SK-N-SH (cell line): ENCODE measurements around the gene EEIG1. TPM values are rescaled to one million over a fixed set of nuclear protein-coding genes. Genes with fewer than 3 reads are reported as not detected.
A peak's percentile ranks its signal among the peaks of the same experiment; 100 is the strongest.

Source experiments
- CTCF ChIA-PET: fragments of 300-600, 350-600 bp; formaldehyde crosslinking; extraction: SDS; loops from one replicate; lab custom pipeline; 2021; lab: Yijun Ruan, JAX
- POLR2A ChIA-PET: fragments of 350-600 bp; sonication (Branson Sonifier 250); formaldehyde crosslinking; extraction: SDS; loops from one replicate; lab custom pipeline; 2020; ENCODE audit warnings: antibody characterized with exemption, inconsistent platforms; lab: Yijun Ruan, JAX
- DNase-seq: peaks from one replicate; pipeline ENCODE4 v3.0.0; 2012
- H2AFZ ChIP-seq: fragments of 200-600 bp; sonication (generic); 2 replicates; pipeline ENCODE4 v1.8.1; 2016; ENCODE audit warnings: antibody characterized with exemption, mild to moderate bottlenecking, low read depth
- H3F3A ChIP-seq: fragments of 200-600 bp; sonication (generic); replicated peaks from 2 replicates; pipeline ENCODE3; 2016; ENCODE audit warnings: antibody characterized with exemption, mild to moderate bottlenecking; ENCODE audit not compliant: insufficient read depth
- H3K27ac ChIP-seq, 2 experiments: fragments of 200-500 bp in 1 of 2; fragments of 200-600 bp in 1 of 2; sonication (Bioruptor generic) in 1 of 2; sonication (generic), shearing (Covaris generic) in 1 of 2; 2 replicates each; pipeline versions ENCODE4 v1.5.1 to v1.6.1; 2014 to 2016; ENCODE audit warnings: low read depth in 2 of 2, inconsistent platforms in 1 of 2, low read length in 1 of 2, mild to moderate bottlenecking in 1 of 2, mixed read lengths in 1 of 2
- H3K27me3 ChIP-seq: fragments of 200-600 bp; sonication (generic), shearing (Covaris generic); 2 replicates; pipeline ENCODE4 v1.6.1; 2016; ENCODE audit warnings: mixed run types; ENCODE audit not compliant: insufficient read depth
- H3K36me3 ChIP-seq, 2 experiments: fragments of 200-500 bp in 1 of 2; fragments of 200-600 bp in 1 of 2; sonication (Bioruptor generic) in 1 of 2; sonication (generic) in 1 of 2; replicated peaks in 1 of 2; 2 replicates each; pipeline versions ENCODE3 to v1.5.1; 2014 to 2016; ENCODE audit warnings: low read length in 1 of 2, mild to moderate bottlenecking in 1 of 2; ENCODE audit not compliant: insufficient read depth in 2 of 2, control insufficient read depth in 1 of 2
- H3K4me1 ChIP-seq, 2 experiments: fragments of 200-500 bp in 1 of 2; fragments of 200-600 bp in 1 of 2; sonication (Bioruptor generic) in 1 of 2; sonication (generic), shearing (Covaris generic) in 1 of 2; 2 replicates each; pipeline versions ENCODE4 v1.5.1 to v1.6.1; 2014 to 2016; ENCODE audit warnings: low read depth in 1 of 2, low read length in 1 of 2, mixed run types in 1 of 2; ENCODE audit not compliant: insufficient read depth in 2 of 2, control insufficient read depth in 1 of 2
- H3K4me2 ChIP-seq: fragments of 200-600 bp; sonication (generic), shearing (Covaris generic); 2 replicates; pipeline ENCODE4 v1.6.1; 2017; ENCODE audit warnings: mixed run types
- H3K4me3 ChIP-seq, 2 experiments: fragments of 200-500 bp in 1 of 2; fragments of 200-600 bp in 1 of 2; sonication (Bioruptor generic) in 1 of 2; sonication (generic), shearing (Covaris generic) in 1 of 2; 2 replicates each; pipeline versions ENCODE4 v1.5.1 to v1.8.1; 2014 to 2016; ENCODE audit warnings: low read depth in 2 of 2, inconsistent platforms in 1 of 2, low read length in 1 of 2, mild to moderate bottlenecking in 1 of 2, mixed read lengths in 1 of 2, moderate library complexity in 1 of 2
- H3K79me2 ChIP-seq: fragments of 200-600 bp; sonication (generic); 2 replicates; pipeline ENCODE4 v1.8.1; 2017; ENCODE audit warnings: mild to moderate bottlenecking; ENCODE audit not compliant: insufficient read depth
- H3K9ac ChIP-seq: fragments of 200-600 bp; sonication (generic); 2 replicates; pipeline ENCODE4 v1.6.1; 2017; ENCODE audit warnings: mixed run types
- H3K9me2 ChIP-seq: fragments of 200-600 bp; sonication (generic); 2 replicates; pipeline ENCODE4 v1.6.1; 2017; ENCODE audit warnings: mixed run types
- H3K9me3 ChIP-seq: fragments of 200-600 bp; sonication (generic); 2 replicates; pipeline ENCODE4 v1.6.1; 2017; ENCODE audit warnings: mixed run types, mild to moderate bottlenecking, moderate library complexity
- H4K20me1 ChIP-seq: fragments of 200-600 bp; sonication (generic); 2 replicates; pipeline ENCODE4 v1.6.1; 2017; ENCODE audit warnings: mild to moderate bottlenecking, mixed run types; ENCODE audit not compliant: insufficient read depth
- CHD2 ChIP-seq: fragments of 150-350 bp; IDR thresholded peaks from 2 replicates; pipeline ENCODE4 v1.6.1; 2018; ENCODE audit warnings: low read length; ENCODE audit not compliant: partially characterized antibody
- EP300 ChIP-seq, 2 experiments: IDR thresholded peaks; 2 replicates each; pipeline versions ENCODE4 v1.4.0 to v1.6.1; 2012; ENCODE audit warnings: borderline replicate concordance in 1 of 2, low read depth in 1 of 2, low read length in 1 of 2
- FOXM1 ChIP-seq: IDR thresholded peaks from 2 replicates; pipeline ENCODE4 v1.4.0; 2012; ENCODE audit warnings: low read depth, mild to moderate bottlenecking
- GABPA ChIP-seq: IDR thresholded peaks from 2 replicates; pipeline ENCODE4 v1.4.0; 2012; ENCODE audit warnings: low read depth, mild to moderate bottlenecking
- GATA2 ChIP-seq: sonication (generic); formaldehyde crosslinking; IDR thresholded peaks from 2 replicates; pipeline ENCODE4 v1.5.0; 2020; ENCODE audit warnings: mild to moderate bottlenecking, missing genetic modification reagents
- NFIC ChIP-seq: IDR thresholded peaks from 2 replicates; pipeline ENCODE4 v1.4.0; 2012; ENCODE audit warnings: borderline replicate concordance
- NRF1 ChIP-seq: IDR thresholded peaks from 2 replicates; pipeline ENCODE4 v1.6.1; 2012; ENCODE audit warnings: low read depth, mild to moderate bottlenecking, low read length
- POLR2AphosphoS5 ChIP-seq: IDR thresholded peaks from 2 replicates; pipeline ENCODE4 v1.6.1; 2012; ENCODE audit warnings: low read depth, low read length
- RAD21 ChIP-seq: IDR thresholded peaks from 2 replicates; pipeline ENCODE4 v1.6.1; 2012; ENCODE audit warnings: mild to moderate bottlenecking, low read length
- RCOR1 ChIP-seq: fragments of 150-350 bp; IDR thresholded peaks from 2 replicates; pipeline ENCODE4 v1.6.1; 2017; ENCODE audit warnings: antibody characterized with exemption, low read length
- RFX5 ChIP-seq: IDR thresholded peaks from 2 replicates; pipeline ENCODE4 v1.6.1; 2012; ENCODE audit warnings: mild to moderate bottlenecking, improper control_type of control experiment, low read length
- RXRA ChIP-seq: IDR thresholded peaks from 2 replicates; pipeline ENCODE4 v1.4.0; 2012; ENCODE audit warnings: low read depth, mild to moderate bottlenecking, borderline replicate concordance
- SIN3A ChIP-seq: IDR thresholded peaks from 2 replicates; pipeline ENCODE4 v1.6.1; 2012; ENCODE audit warnings: low read depth, mild to moderate bottlenecking, low read length, moderate library complexity, borderline replicate concordance
- SMC3 ChIP-seq: IDR thresholded peaks from 2 replicates; pipeline ENCODE4 v1.6.1; 2012; ENCODE audit warnings: low read depth, low read length, improper control_type of control experiment
- TAF1 ChIP-seq: IDR thresholded peaks from 2 replicates; pipeline ENCODE4 v1.6.1; 2012; ENCODE audit warnings: low read depth, mild to moderate bottlenecking, low read length, moderate library complexity, borderline replicate concordance
- USF1 ChIP-seq: IDR thresholded peaks from 2 replicates; pipeline ENCODE4 v1.4.0; 2012; ENCODE audit warnings: low read depth, borderline replicate concordance
- USF2 ChIP-seq: fragments of 150-350 bp; IDR thresholded peaks from 2 replicates; pipeline ENCODE4 v1.6.1; 2017; ENCODE audit warnings: antibody characterized with exemption, low read length, low read depth, borderline replicate concordance
- YY1 ChIP-seq: IDR thresholded peaks from 2 replicates; pipeline ENCODE4 v1.4.0; 2012; ENCODE audit warnings: low read depth, mild to moderate bottlenecking
- ZBTB33 ChIP-seq: IDR thresholded peaks from 2 replicates; pipeline ENCODE4 v1.4.0; 2012; ENCODE audit warnings: low read depth, borderline replicate concordance
- WGBS: methylation state at CpG from one replicate; pipeline ENCODE4 v1.1.6; 2017; ENCODE audit warnings: low lambda C conversion rate; 5-methylcytosine and 5-hydroxymethylcytosine counted together
- polyA plus RNA-seq, 3 experiments: library from polyadenylated mRNA; depleted of rRNA; stranded (reverse); fragments of >200 nt; gene quantifications; 2 replicates each; pipeline ENCODE4 v1.2.3, GENCODE V29; 2012

Gene EEIG1
- polyA plus RNA-seq, 1 of the 3 experiments (the other 2 are of a cell fraction): 26.2 TPM

DNA sequence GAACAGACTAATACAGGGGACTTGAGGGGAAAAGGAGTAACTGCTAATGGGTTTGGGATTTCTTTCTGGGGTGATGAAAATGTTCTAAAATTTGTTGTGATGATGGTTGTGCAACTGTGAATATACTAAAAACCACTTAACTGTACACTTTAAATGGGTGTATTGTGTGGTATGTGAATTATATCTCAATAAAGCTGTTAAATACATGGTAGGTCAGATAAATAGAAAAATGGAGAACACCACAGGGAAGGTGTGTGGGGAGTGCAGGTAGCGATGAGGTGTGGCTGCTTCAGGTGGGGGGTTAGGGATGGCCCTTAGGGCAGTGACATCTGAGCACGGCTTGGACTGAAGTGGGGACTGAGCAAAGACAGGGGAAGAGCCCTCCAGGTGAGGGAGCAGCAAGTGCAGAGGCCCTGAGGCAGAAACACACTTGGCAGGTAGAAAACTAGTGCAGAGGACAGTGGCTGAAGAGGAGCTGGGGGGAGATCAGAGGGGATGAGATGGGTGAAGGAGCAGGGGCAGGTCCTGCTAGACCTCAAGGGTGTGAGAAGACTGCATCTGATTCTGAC is 20.9 kb downstream of the EEIG1 start:
- peaks cover 21% of the 10 kb centered on the region for H4K20me1 ChIP-seq
- ChIA-PET CTCF (interaction anchor here (0.9 to 6.2 kb wide), 5 partner anchors 8 to 86 kb away, joined by 3 to 55 read pairs (median 11); no protein-coding TSS in a partner anchor), POLR2A (no interaction called here)
- no peak for TF ChIP-seq GABPA
- no peak for TF ChIP-seq RFX5
- no peak for TF ChIP-seq USF1
- TF ChIP-seq RAD21: no peak
- TF ChIP-seq YY1: no peak
- TF ChIP-seq USF2: no peak
- no peak for TF ChIP-seq GATA2 (CRISPR knock-in tag)
- no peak for TF ChIP-seq POLR2AphosphoS5
- no peak for TF ChIP-seq SIN3A
- TF ChIP-seq EP300 (IDR thresholded peaks at IDR 0.05; ENCODE audit: borderline replicate concordance in 1 of 2, low read depth in 1 of 2, low read length in 1 of 2): no peak
- TF ChIP-seq TAF1: no peak
- no peak for TF ChIP-seq RCOR1
- TF ChIP-seq NFIC: no peak
- TF ChIP-seq NRF1: no peak
- TF ChIP-seq SMC3: no peak
- no peak for TF ChIP-seq FOXM1
- TF ChIP-seq RXRA: no peak
- no peak for TF ChIP-seq ZBTB33
- TF ChIP-seq CHD2: no peak
- no peak overlapping the region for H3K4me3 ChIP-seq
- no peak overlapping the region for H2AFZ ChIP-seq
- no peak overlapping the region for H3K4me2 ChIP-seq
- peaks cover 5% of the 10 kb centered on the region for H3F3A ChIP-seq
- H3K9me2 ChIP-seq: no peaks in the 10 kb centered on the region
- no peak overlapping the region for H3K9ac ChIP-seq
- no peak for DNase-seq
- H3K4me1 ChIP-seq: peaks cover 26 to 57% of the 10 kb centered on the region in 2 experiments
- no peaks in the 10 kb centered on the region for H3K9me3 ChIP-seq
- no peaks in the 10 kb centered on the region for H3K27me3 ChIP-seq
- H3K79me2 ChIP-seq: peaks cover 77% of the 10 kb centered on the region
- no peaks in the 10 kb centered on the region for H3K36me3 ChIP-seq
- 95% methylated on average over 2 of the region's 2 CpGs for WGBS
- H3K27ac ChIP-seq: peak overlapping the region in 1 of 2 experiments; percentile 58; a peak in 1 of 4 replicates
